Activated T-cell treated with anti-CD3 and anti-CD28 coated beads, Interleukin-2, amount 50 U/mL, for 72 hours (primary cell): Measurements from ENCODE around the gene GRM6. TPM values are rescaled to one million over a fixed set of nuclear protein-coding genes. Genes with fewer than 3 reads are reported as not detected.
A peak's percentile ranks its signal among the peaks of the same experiment; 100 is the strongest.

ENCODE experiments used
- ATAC-seq, 2 donors: fragments of 150-1000 bp; cut with Tn5 transposase; replicated peaks in 1 of 2; 2 replicates each; pipeline ENCODE4 v1.10.0; 2021; ENCODE audit warnings: moderate library complexity in 2 of 2, mild to moderate bottlenecking in 1 of 2
- DNase-seq, 2 donors: peaks; one replicate each; pipeline ENCODE4 v3.0.0; 2021 to 2022; ENCODE audit warnings: mixed read lengths in 1 of 2
- H3K27ac Mint-ChIP-seq: one replicate; pipeline ENCODE4 v1.8.0; 2022; ENCODE audit warnings: mild to moderate bottlenecking, moderate library complexity, mixed read lengths
- H3K27me3 Mint-ChIP-seq: one replicate; pipeline ENCODE4 v1.8.0; 2022; ENCODE audit warnings: low read depth, mixed read lengths
- H3K36me3 Mint-ChIP-seq, 2 donors: one replicate each; pipeline ENCODE4 v1.8.0; 2022; ENCODE audit warnings: mixed read lengths in 2 of 2, mild to moderate bottlenecking in 1 of 2; ENCODE audit not compliant: insufficient read depth in 2 of 2
- H3K4me1 Mint-ChIP-seq: one replicate; pipeline ENCODE4 v1.8.0; 2022; ENCODE audit warnings: low read depth, mixed read lengths
- H3K4me3 Mint-ChIP-seq, 2 donors: one replicate each; pipeline ENCODE4 v1.8.0; 2022; ENCODE audit warnings: mild to moderate bottlenecking in 2 of 2, mixed read lengths in 2 of 2, moderate library complexity in 2 of 2
- H3K9me3 Mint-ChIP-seq, 2 donors: one replicate each; pipeline ENCODE4 v1.8.0; 2022; ENCODE audit warnings: mixed read lengths in 2 of 2
- total RNA-seq, 2 donors: library from RNA; stranded (reverse); gene quantifications; one replicate each; pipeline ENCODE4 v1.2.3, GENCODE V29; 2022

The GRM6 gene
- not detected for total RNA-seq

DNA sequence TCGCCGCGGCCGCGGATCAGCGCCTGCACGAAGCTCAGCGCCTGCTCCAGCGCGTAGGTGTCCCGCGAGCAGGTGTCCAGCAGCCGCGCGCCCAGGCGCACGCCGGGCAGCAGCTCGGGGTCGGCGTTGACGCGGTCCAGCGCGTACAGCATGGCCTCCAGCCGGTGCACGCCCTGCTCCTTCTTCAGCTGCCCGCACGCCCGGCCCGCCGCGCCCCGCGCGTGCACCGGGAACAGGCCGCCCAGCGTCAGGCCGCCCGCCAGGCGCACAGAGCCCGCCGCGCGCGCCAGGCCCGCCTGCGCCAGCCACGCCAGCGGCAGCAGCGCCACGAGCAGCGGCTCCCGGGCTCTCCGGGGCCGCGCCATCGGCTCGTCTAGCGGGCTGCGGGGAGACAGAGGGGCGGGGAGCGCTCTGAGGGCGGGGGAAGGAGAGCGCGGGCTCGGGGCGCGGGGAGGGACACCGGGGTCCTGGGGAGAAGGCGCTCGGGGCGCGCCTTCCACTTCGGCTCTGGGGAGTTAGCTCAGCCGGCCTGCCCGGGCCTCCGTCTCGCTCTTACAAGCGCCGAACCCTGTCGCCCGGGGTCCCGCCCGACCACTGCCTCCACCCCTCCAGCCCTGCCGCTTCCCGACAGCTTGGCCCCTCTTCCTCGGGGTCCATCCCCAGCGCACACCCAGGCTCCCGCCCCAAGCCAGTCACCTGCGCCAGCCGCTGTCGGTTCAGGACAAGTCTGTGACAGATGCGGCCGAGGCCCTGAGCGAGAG lies at the start of gene GRM6:
Gene GRM6 (minus strand): TSS at position 741 of the 761 bp plus-strand sequence. CDS start 376 bp downstream, at position 365.
- ATAC-seq = no peak
- no peak for DNase-seq
- Mint-ChIP-seq H3K36me3 (peaks cover 0 to 2% of the 10 kb centered on the region in 2 donors), H3K9me3 (peaks cover 0 to 2% of the 10 kb centered on the region in 2 donors), H3K27ac (no peak within 1 kb of the TSS), H3K4me1 (no peaks in the 10 kb centered on the region), H3K4me3 (peak within 1 kb of the TSS in 1 of 2 donors; percentile 5), H3K27me3 (peaks cover 41% of the 10 kb centered on the region)

- no peak for ATAC-seq
Measured at GRCh38 chr5:179044765-179045164, 49.6 kb upstream of the GRM6 start.

GRCh38 chr5:179033004-179033580 lies 38.0 kb upstream of the GRM6 start:
- H3K36me3 Mint-ChIP-seq = peaks cover 50 to 68% of the 10 kb centered on the region in 2 donors
- H3K4me3 Mint-ChIP-seq = no peak overlapping the region
- H3K27ac Mint-ChIP-seq = no peak overlapping the region
- H3K27me3 Mint-ChIP-seq = no peaks in the 10 kb centered on the region
- peaks cover 38 to 47% of the 10 kb centered on the region in 2 donors for H3K9me3 Mint-ChIP-seq
- no peak for ATAC-seq
- DNase-seq = no peak
- H3K4me1 Mint-ChIP-seq = no peaks in the 10 kb centered on the region

More at GRCh38 chr5:179044765-179045164, 49.6 kb upstream of the GRM6 start:
- Mint-ChIP-seq H3K4me3 (no peak overlapping the region), H3K27ac (no peak overlapping the region), H3K4me1 (no peaks in the 10 kb centered on the region), H3K9me3 (peaks cover 4 to 19% of the 10 kb centered on the region in 2 donors), H3K36me3 (peaks cover 4 to 6% of the 10 kb centered on the region in 2 donors), H3K27me3 (no peaks in the 10 kb centered on the region)
- no peak for DNase-seq

DNA sequence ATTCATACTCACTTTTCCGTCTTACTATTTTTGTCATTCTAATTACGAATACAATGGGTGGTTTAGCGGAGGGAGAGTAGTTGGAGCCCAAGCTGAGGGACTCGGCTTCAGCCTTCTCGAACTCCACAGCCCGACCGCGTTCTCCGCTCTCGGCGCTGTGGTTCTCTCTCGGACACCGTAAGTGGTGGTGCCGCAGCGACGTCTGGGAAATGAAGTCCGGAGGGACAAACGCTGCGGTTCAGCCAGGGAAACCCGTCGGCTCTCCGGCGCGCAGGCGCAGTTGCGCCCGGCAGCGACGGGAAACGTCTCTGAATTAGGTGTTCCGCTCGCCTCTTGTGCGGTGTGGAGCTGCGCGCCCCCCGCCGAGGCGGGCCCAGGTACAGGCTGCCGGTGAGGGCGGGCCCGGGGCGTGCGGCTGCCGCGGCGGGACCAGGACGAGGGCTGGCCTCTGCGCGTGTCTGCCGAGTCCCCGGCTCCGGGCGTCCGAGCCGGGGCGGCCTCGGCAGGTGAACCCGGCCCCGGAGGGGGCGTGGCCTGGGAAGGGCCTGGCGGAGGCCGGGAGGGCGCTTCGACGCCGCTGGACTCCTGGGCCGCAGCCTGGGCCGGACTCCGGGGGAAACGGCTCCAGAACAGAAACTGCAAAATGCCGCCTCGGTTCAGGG lies 28.5 kb upstream of the GRM6 start, which contains the start of gene ZNF879:
Gene ZNF879 (plus strand): TSS at position 277 of the 662 bp plus-strand sequence. CDS start 1,201 bp downstream, outside the sequence.
- peak; percentile 93 to 94 for DNase-seq
- Mint-ChIP-seq H3K4me3 (peak within 1 kb of the TSS; percentile 98 to 99), H3K36me3 (peaks cover 20 to 40% of the 10 kb centered on the region in 2 donors), H3K4me1 (peaks cover 5% of the 10 kb centered on the region), H3K27me3 (no peaks in the 10 kb centered on the region), H3K27ac (peak within 1 kb of the TSS; percentile 97), H3K9me3 (peaks cover 15 to 18% of the 10 kb centered on the region in 2 donors)
- ATAC-seq = peak; percentile 94

GRCh38 chr5:179008667-179009066 lies 13.5 kb upstream of the GRM6 start:
- Mint-ChIP-seq H3K4me3 (no peak overlapping the region), H3K27me3 (no peaks in the 10 kb centered on the region), H3K36me3 (peaks cover 5 to 7% of the 10 kb centered on the region in 2 donors), H3K4me1 (no peaks in the 10 kb centered on the region), H3K27ac (no peak overlapping the region), H3K9me3 (peaks cover 9 to 13% of the 10 kb centered on the region in 2 donors)
- no peak for DNase-seq
- no peak for ATAC-seq

- no peak overlapping the region for H3K27ac Mint-ChIP-seq
- ATAC-seq = no peak
- peaks cover 5 to 12% of the 10 kb centered on the region in 2 donors for H3K36me3 Mint-ChIP-seq
- no peak for DNase-seq
- H3K9me3 Mint-ChIP-seq = peaks cover 11 to 14% of the 10 kb centered on the region in 2 donors
- H3K4me3 Mint-ChIP-seq = no peak overlapping the region
- H3K4me1 Mint-ChIP-seq = no peaks in the 10 kb centered on the region
- H3K27me3 Mint-ChIP-seq = peaks cover 7% of the 10 kb centered on the region
Measured at GRCh38 chr5:179006564-179006963, 11.4 kb upstream of the GRM6 start.

GRCh38 chr5:178998441-178998840 lies 3.3 kb upstream of the GRM6 start:
- ATAC-seq (no peak), DNase-seq (no peak)
- H3K36me3 Mint-ChIP-seq = peaks cover 0 to 9% of the 10 kb centered on the region in 2 donors
- no peak overlapping the region for H3K4me3 Mint-ChIP-seq
- H3K27me3 Mint-ChIP-seq = peaks cover 34% of the 10 kb centered on the region
- H3K9me3 Mint-ChIP-seq = peaks cover 4 to 7% of the 10 kb centered on the region in 2 donors
- H3K4me1 Mint-ChIP-seq = no peaks in the 10 kb centered on the region
- H3K27ac Mint-ChIP-seq = no peak overlapping the region

GRCh38 chr5:178997191-178997590 lies 2.1 kb upstream of the GRM6 start:
- H3K4me1 Mint-ChIP-seq = no peaks in the 10 kb centered on the region
- peaks cover 41% of the 10 kb centered on the region for H3K27me3 Mint-ChIP-seq
- H3K9me3 Mint-ChIP-seq = peaks cover 3 to 4% of the 10 kb centered on the region in 2 donors
- DNase-seq = no peak
- H3K36me3 Mint-ChIP-seq = peaks cover 0 to 5% of the 10 kb centered on the region in 2 donors
- no peak overlapping the region for H3K4me3 Mint-ChIP-seq
- no peak for ATAC-seq
- no peak overlapping the region for H3K27ac Mint-ChIP-seq

GRCh38 chr5:178996156-178996555 lies 1.0 kb upstream of the GRM6 start:
- no peak for DNase-seq
- no peaks in the 10 kb centered on the region for H3K4me1 Mint-ChIP-seq
- no peak overlapping the region for H3K4me3 Mint-ChIP-seq
- peaks cover 41% of the 10 kb centered on the region for H3K27me3 Mint-ChIP-seq
- no peak for ATAC-seq
- H3K36me3 Mint-ChIP-seq = peaks cover 0 to 2% of the 10 kb centered on the region in 2 donors
- H3K27ac Mint-ChIP-seq = no peak overlapping the region
- H3K9me3 Mint-ChIP-seq = peaks cover 0 to 2% of the 10 kb centered on the region in 2 donors

DNA sequence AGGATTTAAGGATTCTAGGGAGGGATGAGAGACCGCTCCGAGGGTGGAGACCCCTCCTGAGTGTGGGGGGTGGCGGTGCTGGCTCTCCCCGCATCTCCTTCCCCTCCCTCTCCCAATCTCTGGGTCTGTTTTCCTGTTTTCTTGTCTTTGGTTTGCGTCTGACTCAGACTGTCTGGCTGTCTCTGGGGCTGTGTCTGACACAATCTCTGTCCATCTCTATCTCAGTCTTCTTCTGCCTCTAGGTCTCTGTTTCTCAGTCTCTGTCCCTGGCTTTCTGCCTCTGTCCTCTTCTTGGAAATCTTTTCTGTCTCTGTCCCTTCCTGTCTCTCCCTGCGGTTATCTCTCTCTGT lies 196 bp upstream of the GRM6 start:
- no peak for DNase-seq
- H3K9me3 Mint-ChIP-seq = peaks cover 0 to 2% of the 10 kb centered on the region in 2 donors
- no peaks in the 10 kb centered on the region for H3K4me1 Mint-ChIP-seq
- peak overlapping the region in 1 of 2 donors; percentile 5 for H3K4me3 Mint-ChIP-seq
- H3K36me3 Mint-ChIP-seq = peaks cover 0 to 2% of the 10 kb centered on the region in 2 donors
- H3K27me3 Mint-ChIP-seq = peaks cover 41% of the 10 kb centered on the region
- no peak for ATAC-seq
- no peak overlapping the region for H3K27ac Mint-ChIP-seq

GRCh38 chr5:178993955-178994579 lies 1.1 kb downstream of the GRM6 start:
- Mint-ChIP-seq H3K9me3 (peaks cover 0 to 8% of the 10 kb centered on the region in 2 donors), H3K27ac (no peak overlapping the region), H3K36me3 (peaks cover 0 to 2% of the 10 kb centered on the region in 2 donors), H3K27me3 (peaks cover 41% of the 10 kb centered on the region), H3K4me1 (no peaks in the 10 kb centered on the region), H3K4me3 (no peak overlapping the region)
- ATAC-seq (no peak), DNase-seq (no peak)

- ATAC-seq = no peak
- Mint-ChIP-seq H3K27ac (no peak overlapping the region), H3K9me3 (peaks cover 0 to 5% of the 10 kb centered on the region in 2 donors), H3K36me3 (peaks cover 0 to 2% of the 10 kb centered on the region in 2 donors), H3K4me3 (peak overlapping the region in 1 of 2 donors; percentile 40), H3K4me1 (no peaks in the 10 kb centered on the region), H3K27me3 (peaks cover 41% of the 10 kb centered on the region)
- no peak for DNase-seq
Measured at GRCh38 chr5:178993236-178993765, 1.8 kb downstream of the GRM6 start.
